Pons (tissue), 1 donor: ENCODE measurements around the gene NCAPD3.
A peak's percentile ranks its signal among the peaks of the same experiment; 100 is the strongest.

Source experiments
- DNase-seq: peaks from one replicate; pipeline ENCODE4 v3.0.0-alpha.2; 2016; ENCODE audit warnings: low spot score

Gene NCAPD3

DNA sequence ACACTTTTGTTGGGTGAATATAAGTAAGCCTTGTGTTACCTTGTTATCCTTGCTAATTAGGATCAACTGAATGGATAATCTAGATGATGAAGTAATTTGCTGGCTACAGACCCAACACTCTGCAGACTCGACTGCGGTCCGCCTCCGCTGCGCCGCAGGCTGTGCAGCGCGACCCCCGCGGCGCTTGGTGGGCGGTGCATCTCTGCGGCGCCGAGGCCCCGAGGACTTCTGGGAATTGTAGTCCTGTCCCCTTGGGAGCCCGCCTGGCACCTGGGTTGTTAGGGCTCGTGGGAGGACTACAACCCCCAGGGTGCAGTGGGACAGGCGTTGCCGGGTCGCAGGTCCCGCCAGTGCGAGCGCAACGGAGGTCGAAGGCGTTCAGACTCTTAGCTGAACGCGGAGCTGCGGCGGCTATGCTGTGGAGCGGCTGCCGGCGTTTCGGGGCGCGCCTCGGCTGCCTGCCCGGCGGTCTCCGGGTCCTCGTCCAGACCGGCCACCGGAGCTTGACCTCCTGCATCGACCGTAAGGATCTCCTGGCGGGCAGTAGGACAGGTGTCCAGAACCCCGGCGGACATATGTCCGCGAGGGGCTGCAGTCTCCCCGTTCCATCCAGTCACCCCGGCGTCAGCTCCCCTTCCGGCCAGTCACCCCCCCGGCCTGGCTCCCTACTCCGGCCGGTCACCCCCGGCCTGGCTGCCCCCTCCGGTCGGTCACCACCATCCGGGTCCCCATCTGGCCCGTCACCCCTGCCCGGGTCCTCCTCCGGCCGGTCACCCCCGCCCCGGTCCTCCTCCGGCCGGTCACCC is 29.6 kb upstream of the NCAPD3 start, which contains the start of the genes ACAD8 and THYN1:
TSS of gene ACAD8 (plus strand) at position 381 of the 806 bp plus-strand sequence. CDS start at position 414, 33 bp downstream.
TSS of gene THYN1 (minus strand) at position 165 of the 806 bp plus-strand sequence. CDS start 470 bp downstream, outside the sequence.
- peak; percentile 96 for DNase-seq

DNA sequence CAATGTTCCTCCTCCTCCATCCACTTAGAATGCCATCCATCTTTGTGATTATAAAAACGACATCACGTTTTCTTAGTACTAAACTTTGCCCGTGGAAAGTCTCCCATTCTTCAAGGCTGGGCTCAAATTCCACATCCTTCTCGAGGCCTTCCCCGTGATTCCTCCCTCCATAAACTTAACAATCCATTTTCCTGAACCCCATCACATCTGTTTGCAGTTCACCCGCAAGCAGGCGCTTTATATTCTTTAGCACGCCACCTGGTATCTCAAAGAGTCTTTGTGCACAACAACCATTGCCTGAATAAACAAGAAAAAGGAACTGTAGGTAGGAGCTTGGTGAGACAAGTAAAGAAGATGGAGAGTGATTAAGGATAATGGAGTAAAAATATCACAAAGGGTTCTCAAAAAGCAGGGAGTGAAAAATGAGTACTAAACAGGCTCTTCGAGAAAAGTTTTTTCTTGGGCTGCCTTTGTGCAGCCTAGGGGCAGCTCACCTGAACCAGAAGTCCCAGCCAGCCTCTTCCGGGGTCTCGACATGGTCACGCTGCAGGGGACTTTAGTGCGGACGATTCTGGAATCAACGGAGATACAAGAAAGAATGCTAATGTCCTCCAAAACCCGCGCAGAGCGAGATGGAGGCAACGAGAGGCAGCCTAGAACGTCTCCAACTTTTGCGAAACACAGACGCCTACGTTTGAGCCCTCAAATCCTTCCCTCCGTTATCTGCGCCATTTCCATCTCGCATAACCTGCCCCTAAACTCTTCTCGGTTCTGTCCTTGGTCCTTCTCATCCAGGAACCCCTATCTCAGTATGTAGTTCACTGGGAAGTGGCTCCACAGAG is 28.8 kb upstream of the NCAPD3 start:
- DNase-seq, result peak; percentile 43

DNA sequence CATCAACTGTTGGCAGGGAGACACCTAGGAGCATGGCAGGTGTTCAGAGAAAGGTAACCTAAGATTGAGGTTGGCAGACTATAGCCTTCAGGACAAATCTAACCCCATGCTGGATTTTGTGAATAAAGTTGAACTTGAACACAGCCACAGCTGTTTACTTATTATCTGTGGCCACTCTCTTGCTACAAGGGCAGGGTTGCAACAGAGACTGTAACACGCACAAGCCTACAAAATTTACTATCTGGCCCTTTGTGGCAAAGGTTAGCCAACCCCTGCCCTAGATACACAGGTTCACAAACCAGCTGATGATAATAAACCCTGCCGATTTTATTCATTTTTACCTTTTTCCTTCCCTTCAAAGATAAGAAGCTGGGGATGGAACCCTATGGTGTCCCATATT is 26.9 kb upstream of the NCAPD3 start:
- no peak for DNase-seq

DNA sequence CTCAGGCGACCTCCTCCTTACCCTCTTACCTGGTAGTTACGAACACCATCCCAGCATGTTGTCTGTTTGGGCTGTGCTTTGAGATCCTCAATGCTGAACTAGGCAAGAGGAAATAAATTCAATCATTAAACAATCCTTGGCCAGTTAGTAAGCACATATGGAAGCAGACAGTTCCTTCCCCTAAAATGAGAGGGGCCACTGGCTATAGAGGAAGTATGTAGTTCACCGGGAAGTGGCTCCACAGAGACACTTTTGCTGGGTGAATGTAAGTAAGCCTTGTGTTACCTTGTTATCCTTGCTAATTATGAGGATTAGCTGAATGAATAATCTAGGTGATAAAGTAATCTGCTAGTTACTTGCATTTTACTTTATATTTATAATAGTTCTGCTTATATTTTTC is 26.5 kb upstream of the NCAPD3 start:
- no peak for DNase-seq

DNA sequence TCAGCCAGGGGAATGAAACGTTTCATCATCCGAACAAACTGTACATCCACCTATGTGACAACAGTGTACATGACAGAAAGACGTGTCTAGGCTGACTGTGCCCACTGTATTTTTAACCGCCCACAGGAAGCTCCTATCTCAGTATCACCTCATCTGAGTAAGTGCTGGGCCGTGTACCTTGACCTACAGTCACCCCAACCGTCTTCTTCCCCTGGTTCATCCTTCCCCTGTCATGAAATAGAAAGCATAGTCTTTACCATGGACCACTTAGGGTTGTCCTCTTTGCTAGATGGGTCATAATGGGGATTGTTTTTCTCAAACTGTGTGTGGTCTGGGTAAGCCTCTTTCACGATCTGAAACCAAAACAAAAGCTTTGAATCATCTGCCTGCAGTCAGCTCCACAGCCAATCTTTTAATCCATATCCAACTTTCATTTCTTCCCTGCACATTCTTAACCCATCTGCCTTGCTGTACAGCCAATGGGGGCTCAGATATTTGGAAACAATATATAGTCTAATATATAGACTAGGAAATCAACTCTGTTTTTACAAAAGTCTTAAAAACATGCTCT is 25.2 kb upstream of the NCAPD3 start:
- DNase-seq, result no peak

DNA sequence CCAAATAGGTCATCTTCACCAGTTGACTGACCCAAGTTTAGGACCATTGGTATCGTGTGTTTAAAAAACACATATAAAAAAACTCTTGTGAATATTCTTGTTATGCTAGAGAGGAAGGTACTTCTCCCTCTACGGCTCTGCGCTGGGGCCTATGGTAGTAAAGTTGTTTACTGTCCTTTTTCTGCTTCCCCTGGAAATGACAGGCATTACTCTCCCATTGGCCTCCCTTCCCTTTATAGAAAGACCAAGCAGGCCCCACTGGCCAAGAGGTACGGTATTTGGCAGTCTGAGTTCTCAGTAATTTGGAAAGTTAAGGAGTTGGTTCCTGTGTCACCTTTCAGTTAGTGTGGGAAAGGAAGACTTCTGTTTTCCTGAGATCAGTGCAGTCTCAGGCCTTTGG is 22.9 kb upstream of the NCAPD3 start:
- DNase-seq, result no peak

DNA sequence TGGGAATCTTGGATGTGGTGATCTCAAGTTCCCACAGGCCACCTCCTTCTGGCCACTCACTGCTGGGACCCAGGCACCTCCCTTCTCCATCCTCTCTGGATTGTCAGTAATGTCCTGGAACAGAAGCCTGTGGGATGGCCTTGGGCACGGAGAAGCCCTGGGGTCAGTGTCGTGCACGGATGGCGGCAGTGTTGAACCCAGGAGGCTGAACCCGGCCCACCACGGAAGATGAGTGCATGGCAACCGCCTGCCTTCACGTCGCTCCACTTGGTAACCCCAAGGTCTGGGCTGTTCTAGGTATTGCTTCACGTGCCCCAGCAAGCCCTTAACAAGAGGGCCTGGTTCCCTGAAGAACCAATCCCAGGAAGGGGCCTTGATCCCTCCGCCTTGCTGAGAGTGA is 22.3 kb upstream of the NCAPD3 start:
- no peak for DNase-seq

DNA sequence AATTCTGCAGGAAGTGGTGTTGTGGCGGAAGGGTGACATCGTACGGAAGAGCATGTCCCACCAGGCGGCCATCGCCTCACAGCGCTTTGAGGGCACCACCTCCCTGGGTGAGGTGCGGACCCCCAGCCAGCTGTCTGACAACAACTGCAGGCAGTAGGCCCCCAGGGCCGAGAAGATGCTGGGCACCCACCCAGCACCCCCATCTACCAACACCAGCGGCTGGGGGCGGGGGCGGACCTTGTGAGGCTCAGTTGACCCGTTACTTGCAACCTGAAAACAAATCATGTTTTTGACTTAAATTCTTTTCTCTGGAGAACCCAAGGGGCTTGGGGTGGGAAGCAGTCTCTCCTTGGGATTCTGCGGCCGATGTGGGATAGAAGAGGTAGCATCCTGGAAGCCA is 21.7 kb upstream of the NCAPD3 start:
- no peak for DNase-seq

DNA sequence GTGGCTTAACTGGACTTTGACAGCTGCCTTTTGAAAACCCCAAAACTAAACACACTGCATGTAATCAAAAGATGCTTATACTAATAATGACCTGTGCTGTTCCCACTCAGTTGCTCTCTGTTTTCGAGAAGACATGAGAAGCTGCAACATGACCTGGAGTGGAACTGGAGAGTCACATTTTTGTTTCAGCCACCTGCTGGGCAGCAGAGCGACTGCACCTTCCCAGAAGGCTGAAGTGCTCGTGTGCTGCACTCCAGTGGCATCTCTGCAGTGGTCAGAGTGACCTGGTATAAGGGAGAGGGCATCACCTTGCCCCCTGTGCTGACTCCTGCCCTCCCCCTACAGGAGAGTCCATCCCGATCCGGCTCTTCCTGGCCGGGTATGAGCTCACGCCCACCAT is 20.8 kb upstream of the NCAPD3 start:
- DNase-seq, result no peak

DNA sequence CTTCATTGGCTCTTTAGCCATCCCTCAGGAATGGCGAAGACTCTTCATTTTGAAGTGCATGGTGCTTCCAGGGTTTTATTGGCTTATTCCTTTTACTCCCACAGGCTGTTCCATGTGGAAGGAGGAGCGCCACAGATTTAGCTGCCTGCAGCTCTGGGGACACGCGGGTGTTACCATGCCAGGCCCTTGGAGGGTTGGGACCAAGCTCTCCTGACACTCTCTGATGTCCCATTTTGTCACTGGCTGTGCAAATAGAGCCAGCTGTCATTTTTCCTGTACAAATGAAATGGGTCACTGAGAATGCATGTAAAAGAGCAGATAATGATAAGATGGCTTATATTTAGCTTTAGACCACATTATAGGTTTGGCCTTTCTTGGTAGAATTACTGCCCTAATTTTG is 20.1 kb upstream of the NCAPD3 start:
- DNase-seq, result no peak

DNA sequence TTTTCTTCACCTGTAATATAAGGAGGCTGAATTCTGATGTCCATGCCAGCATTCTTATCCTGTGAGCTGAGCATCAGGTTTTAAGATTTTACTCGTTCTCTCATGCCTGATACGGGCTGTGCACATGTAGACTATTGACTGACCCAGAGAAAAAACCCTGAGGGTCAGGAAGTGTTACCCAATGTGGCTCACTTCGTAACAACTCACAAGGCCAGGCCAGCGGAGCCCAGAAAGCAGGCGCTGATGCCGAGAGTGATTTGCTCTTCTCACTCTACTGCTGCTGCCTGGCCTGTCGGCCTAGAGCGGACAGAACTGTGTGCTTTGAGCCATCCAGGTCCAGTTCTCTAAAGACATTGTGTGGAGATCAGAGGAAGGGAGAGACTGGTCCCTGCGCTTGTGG is 18.6 kb upstream of the NCAPD3 start:
- DNase-seq, result no peak

DNA sequence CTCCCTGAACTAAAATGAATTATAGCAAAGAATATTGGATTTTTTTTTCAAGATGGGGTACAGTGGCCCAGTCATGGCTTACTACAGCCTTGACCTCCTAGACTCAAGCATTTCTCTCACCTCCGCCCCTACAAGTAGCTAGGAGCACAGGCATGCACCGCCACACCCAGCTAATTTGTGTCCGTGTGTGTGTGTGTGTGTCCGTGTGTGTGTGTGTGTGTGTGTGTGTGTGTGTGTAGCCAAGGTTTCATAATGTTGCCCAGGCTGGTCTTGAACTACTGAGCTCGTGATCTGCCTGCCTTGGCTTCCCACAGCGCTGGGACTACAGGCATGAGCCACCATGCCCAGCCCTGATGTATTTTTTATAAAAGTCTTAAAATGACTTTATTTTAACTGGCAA is 16.8 kb upstream of the NCAPD3 start:
- no peak for DNase-seq

DNA sequence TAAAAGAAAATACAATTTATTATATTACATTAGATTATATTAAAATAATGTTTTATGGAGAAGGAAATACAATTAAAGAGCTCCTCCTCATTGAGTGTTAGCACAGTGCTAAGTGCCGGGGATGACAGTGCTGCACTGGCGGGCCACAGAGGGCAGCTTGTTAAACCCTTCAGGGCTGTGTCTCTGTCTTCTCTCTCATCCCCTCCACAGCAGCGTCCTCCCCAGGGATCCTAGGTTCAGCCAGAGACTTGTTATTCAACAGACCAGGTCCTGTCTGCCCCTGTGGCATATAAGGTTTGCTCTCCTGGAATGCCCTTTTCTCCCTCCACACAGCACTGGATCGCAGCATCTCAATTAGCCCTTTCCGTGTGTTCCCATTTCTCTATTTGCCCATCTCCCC is 15.2 kb upstream of the NCAPD3 start:
- DNase-seq, result no peak

DNA sequence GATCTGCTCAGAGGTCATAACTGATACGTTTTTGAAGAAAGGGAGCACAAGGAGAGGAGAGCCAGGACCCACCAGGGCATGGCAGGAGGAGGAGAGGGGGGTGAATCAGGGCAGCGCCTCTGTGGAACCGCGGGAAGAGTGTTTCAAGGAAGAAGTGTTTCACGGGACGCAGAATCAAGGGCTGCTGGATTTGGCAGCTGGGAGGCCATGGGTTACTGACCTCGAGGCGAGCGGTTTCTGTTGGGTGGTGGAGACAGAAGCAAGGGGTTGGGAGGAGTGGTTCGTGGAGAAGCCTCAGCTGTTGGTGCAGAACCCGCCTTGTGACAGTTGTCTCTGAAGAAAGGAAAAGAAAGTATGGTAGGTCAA is 13.8 kb upstream of the NCAPD3 start:
- no peak for DNase-seq

DNA sequence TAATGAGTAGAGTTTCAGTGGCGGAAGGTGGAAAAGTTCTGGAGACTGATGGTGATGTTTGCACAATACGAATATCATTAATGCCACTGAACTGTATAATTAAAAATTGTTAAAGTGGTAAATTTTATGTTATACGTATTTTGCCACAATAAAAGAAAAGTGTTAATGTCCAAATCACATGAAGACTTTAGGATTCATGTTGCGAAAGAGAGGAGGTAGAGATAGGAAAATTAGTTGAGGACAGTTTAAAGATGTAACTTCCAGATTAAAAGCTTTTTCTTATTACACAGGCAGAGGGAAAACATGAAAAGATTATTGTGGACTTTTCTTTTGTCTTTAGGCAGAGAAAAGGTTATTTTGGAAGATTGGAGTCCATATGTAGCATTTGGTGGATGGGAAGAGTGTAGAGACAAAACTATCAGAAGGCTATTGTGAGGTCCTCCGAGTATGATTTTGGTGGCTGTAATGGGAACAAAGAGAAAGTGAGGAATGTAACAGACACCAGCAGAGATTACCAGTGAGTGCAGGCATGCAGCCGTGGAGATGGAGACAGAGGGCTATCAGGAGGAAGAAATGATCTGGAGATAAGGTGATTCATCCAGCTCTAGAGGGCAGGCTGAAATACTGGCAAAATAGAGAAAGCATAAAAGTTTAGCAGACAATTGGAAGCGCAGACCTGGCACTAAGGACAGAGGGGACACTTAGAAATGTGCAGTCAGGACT is 13.2 kb upstream of the NCAPD3 start:
- no peak for DNase-seq

DNA sequence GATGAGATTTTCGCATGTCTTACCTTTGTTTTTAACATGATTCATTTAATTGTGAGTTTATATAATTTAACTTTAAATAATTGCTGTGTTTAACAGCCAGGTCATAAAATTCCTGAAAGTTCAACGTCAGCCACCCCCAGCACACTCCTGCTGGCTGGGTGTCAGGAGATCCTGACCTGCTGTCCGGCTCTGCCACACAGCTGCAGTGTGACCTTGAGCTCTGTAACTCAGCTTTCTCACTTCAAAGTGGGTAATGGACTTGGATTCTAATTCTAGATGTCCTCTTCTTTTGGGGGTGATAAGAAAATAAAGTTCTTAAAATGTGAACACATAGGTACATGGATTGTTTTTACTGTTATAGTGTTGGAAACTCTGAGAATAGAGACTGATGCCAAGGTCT is 11.6 kb upstream of the NCAPD3 start:
- no peak for DNase-seq

DNA sequence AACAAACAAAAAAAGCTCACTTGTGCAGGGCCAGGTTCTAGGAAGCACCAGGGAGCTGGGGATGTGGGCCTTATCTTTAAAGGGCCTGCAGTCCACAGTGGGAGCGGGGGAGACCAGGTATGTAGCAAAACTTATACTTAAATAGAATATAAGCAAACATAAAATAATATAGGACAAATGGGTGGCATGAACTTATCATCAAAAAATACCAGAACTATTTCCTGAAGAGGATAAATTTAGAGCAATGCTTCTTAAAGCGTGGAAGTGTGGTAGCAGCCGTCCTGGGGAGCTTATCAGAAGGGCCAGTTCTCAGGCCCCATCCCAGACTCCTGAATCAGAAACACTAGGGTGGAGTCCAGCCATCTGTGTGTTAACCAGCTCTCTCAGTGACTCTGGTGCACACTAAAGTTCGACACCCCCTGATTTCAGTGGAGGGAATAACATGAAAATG is 10.0 kb upstream of the NCAPD3 start:
- DNase-seq, result no peak

DNA sequence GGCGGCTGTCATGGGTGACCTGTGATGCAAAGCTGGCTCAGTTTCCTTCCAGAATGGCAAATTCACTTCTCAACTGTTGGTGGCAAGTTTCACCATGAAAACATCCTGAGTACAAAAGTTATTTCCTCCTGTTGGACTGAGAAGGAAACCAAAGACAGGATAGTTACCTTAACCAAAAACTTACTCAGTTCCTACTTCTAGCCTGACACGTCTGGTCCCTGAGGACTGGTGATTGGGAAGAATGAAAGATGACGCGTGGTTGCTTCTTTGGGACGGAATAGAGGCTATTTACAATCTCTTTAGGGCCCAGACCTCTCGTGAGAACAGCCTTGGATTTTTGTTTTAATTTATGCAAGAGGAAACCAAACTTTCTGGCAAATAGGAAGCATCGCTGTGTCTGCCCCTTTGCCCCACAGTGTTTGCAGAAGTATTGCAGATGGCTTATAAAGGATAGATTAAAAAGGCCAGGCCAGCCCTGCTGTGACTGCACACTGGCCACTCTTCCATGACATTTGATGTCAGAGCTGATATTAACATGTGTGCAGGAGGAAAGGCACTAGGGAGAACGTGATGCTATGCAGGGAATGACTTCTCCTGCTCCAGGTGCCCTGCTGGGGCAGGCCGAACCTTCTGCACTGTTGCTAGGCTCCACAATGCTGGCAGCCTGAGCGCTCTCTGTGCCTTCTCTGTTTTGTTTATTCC is 8.3 kb upstream of the NCAPD3 start:
- DNase-seq, result no peak

DNA sequence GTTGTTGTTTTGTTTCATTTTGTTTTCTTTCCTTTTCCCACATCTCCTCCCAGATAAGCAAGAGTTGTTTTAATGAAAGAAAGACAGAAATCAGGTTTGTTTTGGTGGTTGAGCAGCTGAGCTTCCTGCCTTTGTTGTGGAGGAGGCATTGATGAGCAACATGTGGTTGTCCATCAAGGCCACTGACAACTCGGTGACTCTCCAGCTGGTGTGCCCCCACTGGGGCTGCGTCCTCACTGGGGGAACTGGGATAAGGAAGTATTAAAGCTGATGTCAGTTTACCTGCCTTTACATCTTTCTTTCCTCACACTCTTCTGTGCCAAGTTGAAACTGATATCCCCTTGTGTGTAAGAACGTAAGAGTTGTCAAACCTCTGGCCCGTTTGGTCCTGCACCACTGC is 6.6 kb upstream of the NCAPD3 start:
- DNase-seq, result no peak

DNA sequence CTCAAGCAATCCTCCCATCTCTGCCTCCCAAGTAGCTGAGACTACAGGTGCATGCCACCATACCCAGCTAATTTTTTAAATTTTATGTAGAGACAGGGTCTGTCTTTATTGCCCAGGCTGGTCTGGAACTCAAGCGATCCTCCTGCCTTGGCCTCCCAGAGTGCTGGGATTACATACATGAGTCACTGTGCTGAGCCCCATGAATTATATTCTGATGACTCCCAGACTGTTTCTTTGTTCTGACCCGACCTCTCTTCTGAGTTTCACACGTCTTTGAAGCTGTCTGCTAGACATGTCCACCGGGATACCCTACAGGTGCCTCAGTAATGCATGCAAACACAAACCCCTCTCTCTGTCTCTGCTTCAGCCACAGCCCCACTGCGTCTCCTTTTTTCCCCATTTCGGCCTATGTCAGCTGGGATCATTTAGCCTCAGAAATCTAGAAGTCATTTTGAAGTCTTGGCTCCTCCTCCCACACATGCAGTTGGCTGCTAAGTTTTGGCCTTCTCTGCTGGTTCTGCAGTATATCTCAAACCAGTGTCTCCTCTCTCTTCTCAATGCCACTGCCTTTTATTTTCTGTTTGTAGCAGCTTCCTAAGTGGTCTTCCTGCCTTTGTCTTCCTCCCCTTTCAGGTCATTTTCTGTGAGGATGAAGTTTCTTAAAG is 5.5 kb upstream of the NCAPD3 start:
- DNase-seq, result no peak

DNA sequence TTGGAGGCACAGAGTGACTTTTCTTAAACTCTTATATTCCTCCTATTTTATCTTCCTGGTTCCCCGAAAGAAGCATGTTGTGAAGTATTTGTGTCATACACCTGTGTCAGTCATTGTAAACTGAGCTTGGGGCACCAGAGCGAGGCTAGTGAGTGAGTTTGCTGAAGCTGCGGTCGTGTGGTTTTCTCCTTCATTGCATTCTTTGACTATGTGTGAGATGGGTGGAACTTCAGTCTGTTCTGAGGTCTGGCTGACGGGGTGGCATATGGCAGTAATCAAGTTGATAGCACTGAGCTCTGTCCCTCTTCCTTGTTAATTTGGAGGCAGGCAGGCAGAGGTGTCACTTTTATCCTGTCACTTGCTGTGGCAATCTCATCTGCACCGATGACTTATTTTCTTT is 4.9 kb upstream of the NCAPD3 start:
- no peak for DNase-seq
